ENCODE measurements around the gene EIF3L.

GRCh38 chr22:37892566-37893335 lies 43.5 kb downstream of the EIF3L start:
- TF ChIP-seq GATA2 (IDR thresholded peaks at IDR 0.05; ENCODE audit: low read depth, low read length) (no peak), GATA3 (IDR thresholded peaks at IDR 0.05; ENCODE audit: low read depth, low read length) (no peak)

Data from SH-SY5Y (cell line).